ENCODE measurements around the gene PFKL.

Gene PFKL

GRCh38 chr21:44363278-44363677 is 63.4 kb downstream of the PFKL start:
- no peak for DNase-seq (ENCODE audit: low read depth, low spot score)

- DNase-seq (ENCODE audit: low read depth, low spot score), result no peak
These were observed 64.5 kb downstream of the PFKL start for GRCh38 chr21:44364151-44365053.

- no peak for DNase-seq (ENCODE audit: low read depth, low spot score)
These were observed 65.6 kb downstream of the PFKL start for GRCh38 chr21:44365251-44365966.

- no peak for DNase-seq (ENCODE audit: low read depth, low spot score)
These were observed 66.2 kb downstream of the PFKL start for GRCh38 chr21:44365967-44366585.

- DNase-seq (ENCODE audit: low read depth, low spot score), result no peak
These were observed 66.8 kb downstream of the PFKL start for GRCh38 chr21:44366586-44367211.

- no peak for DNase-seq (ENCODE audit: low read depth, low spot score)
These were observed 69.0 kb downstream of the PFKL start for GRCh38 chr21:44368711-44369446.

GRCh38 chr21:44370027-44370735 is 70.3 kb downstream of the PFKL start:
- no peak for DNase-seq (ENCODE audit: low read depth, low spot score)

GRCh38 chr21:44370786-44371410 is 71.0 kb downstream of the PFKL start:
- DNase-seq (ENCODE audit: low read depth, low spot score), result no peak

GRCh38 chr21:44371596-44371995 is 71.7 kb downstream of the PFKL start:
- no peak for DNase-seq (ENCODE audit: low read depth, low spot score)

- no peak for DNase-seq (ENCODE audit: low read depth, low spot score)
These were observed 72.8 kb downstream of the PFKL start for GRCh38 chr21:44372616-44373015.

GRCh38 chr21:44374601-44375280 is 74.9 kb downstream of the PFKL start:
- DNase-seq (ENCODE audit: low read depth, low spot score), result no peak

- DNase-seq (ENCODE audit: low read depth, low spot score), result no peak
These were observed 75.4 kb downstream of the PFKL start for GRCh38 chr21:44375281-44375651.

- no peak for DNase-seq (ENCODE audit: low read depth, low spot score)
These were observed 75.9 kb downstream of the PFKL start for GRCh38 chr21:44375761-44376241.

- no peak for DNase-seq (ENCODE audit: low read depth, low spot score)
These were observed 76.8 kb downstream of the PFKL start for GRCh38 chr21:44376606-44377005.
